ENCODE results near the gene DTNBP1.

DTNBP1 gene

GRCh38 chr6:15586503-15586902, 76.3 kb downstream of the DTNBP1 start:
- DNase-seq: no peak

GRCh38 chr6:15585760-15586214, 77.0 kb downstream of the DTNBP1 start:
- DNase-seq: no peak

- no peak for DNase-seq
These were observed 80.3 kb downstream of the DTNBP1 start for GRCh38 chr6:15582499-15582898.

- no peak for DNase-seq
These were observed 81.1 kb downstream of the DTNBP1 start for GRCh38 chr6:15581751-15582150.

- no peak for DNase-seq
These were observed 82.5 kb downstream of the DTNBP1 start for GRCh38 chr6:15580326-15580725.

GRCh38 chr6:15578716-15579391, 84.0 kb downstream of the DTNBP1 start:
- no peak for DNase-seq

- DNase-seq: peak; percentile 66
These were observed 85.2 kb downstream of the DTNBP1 start for GRCh38 chr6:15577550-15578171.

- no peak for DNase-seq
These were observed 85.7 kb downstream of the DTNBP1 start for GRCh38 chr6:15577106-15577505.

GRCh38 chr6:15575357-15576033, 87.3 kb downstream of the DTNBP1 start:
- no peak for DNase-seq

GRCh38 chr6:15574486-15574885, 88.3 kb downstream of the DTNBP1 start:
- DNase-seq: no peak

GRCh38 chr6:15574023-15574422, 88.8 kb downstream of the DTNBP1 start:
- DNase-seq: no peak

- no peak for DNase-seq
These were observed 89.4 kb downstream of the DTNBP1 start for GRCh38 chr6:15573384-15573783.

- DNase-seq: no peak
These were observed 90.4 kb downstream of the DTNBP1 start for GRCh38 chr6:15572296-15573016.

GRCh38 chr6:15570171-15570570, 92.7 kb downstream of the DTNBP1 start:
- DNase-seq: no peak

GRCh38 chr6:15569035-15569995, 93.5 kb downstream of the DTNBP1 start:
- DNase-seq: no peak

- no peak for DNase-seq
These were observed 99.9 kb downstream of the DTNBP1 start for GRCh38 chr6:15562977-15563376.

- no peak for DNase-seq
These were observed 101.2 kb downstream of the DTNBP1 start for GRCh38 chr6:15561447-15562199.

- DNase-seq: no peak
These were observed 102.1 kb downstream of the DTNBP1 start for GRCh38 chr6:15560713-15561112.

GRCh38 chr6:15557174-15557573, 105.7 kb downstream of the DTNBP1 start:
- DNase-seq: no peak

GRCh38 chr6:15556711-15557110, 106.1 kb downstream of the DTNBP1 start:
- no peak for DNase-seq
